Measurements from ENCODE around the gene MFNG.

MFNG gene

GRCh38 chr22:37511395-37512104, 25.4 kb upstream of the MFNG start:
- DNase-seq: no peak

GRCh38 chr22:37510091-37510490, 23.9 kb upstream of the MFNG start:
- DNase-seq: no peak

- no peak for DNase-seq
These were observed 23.1 kb upstream of the MFNG start for GRCh38 chr22:37509059-37509860.

- no peak for DNase-seq
These were observed 22.3 kb upstream of the MFNG start for GRCh38 chr22:37508431-37508992.

- DNase-seq: no peak
These were observed 21.5 kb upstream of the MFNG start for GRCh38 chr22:37507731-37508130.

GRCh38 chr22:37505989-37506388, 19.8 kb upstream of the MFNG start:
- DNase-seq: no peak

- DNase-seq: no peak
These were observed 19.4 kb upstream of the MFNG start for GRCh38 chr22:37505565-37505964.

- DNase-seq: no peak
These were observed 18.8 kb upstream of the MFNG start for GRCh38 chr22:37504964-37505363.

- no peak for DNase-seq
These were observed 17.7 kb upstream of the MFNG start for GRCh38 chr22:37503850-37504249.

- DNase-seq: no peak
These were observed 17.0 kb upstream of the MFNG start for GRCh38 chr22:37503183-37503683.

- no peak for DNase-seq
These were observed 16.4 kb upstream of the MFNG start for GRCh38 chr22:37502342-37503182.

- DNase-seq: peak; percentile 31
These were observed 15.6 kb upstream of the MFNG start for GRCh38 chr22:37501610-37502341.

- no peak for DNase-seq
These were observed 14.8 kb upstream of the MFNG start for GRCh38 chr22:37500745-37501609.

GRCh38 chr22:37499789-37500540, 13.8 kb upstream of the MFNG start:
- no peak for DNase-seq

- no peak for DNase-seq
These were observed 13.0 kb upstream of the MFNG start for GRCh38 chr22:37499027-37499707.

- DNase-seq: peak in 1 of 2 experiments; percentile 51
These were observed 12.2 kb upstream of the MFNG start for GRCh38 chr22:37498289-37498909.

GRCh38 chr22:37497062-37497599, 10.9 kb upstream of the MFNG start:
- DNase-seq: no peak

GRCh38 chr22:37496651-37497050, 10.5 kb upstream of the MFNG start:
- no peak for DNase-seq

GRCh38 chr22:37493979-37494378, 7.8 kb upstream of the MFNG start:
- no peak for DNase-seq

Data from SHP77 (cell line).